Effector memory CD8-positive, alpha-beta T cell (primary cell): Measurements from ENCODE around the gene PRUNE1.

Experiments
- ATAC-seq: fragments of 150-1000 bp; cut with Tn5 transposase; replicated peaks from 2 replicates; pipeline ENCODE4 v1.10.0; 2021; ENCODE audit warnings: mild to moderate bottlenecking, moderate library complexity
- DNase-seq, 3 experiments: peaks; one replicate each; pipeline ENCODE4 v3.0.0; 2021
- H3K27ac Mint-ChIP-seq, 2 donors: one replicate each; pipeline ENCODE4 v1.8.0; 2022; ENCODE audit warnings: mild to moderate bottlenecking in 2 of 2, mixed read lengths in 2 of 2, moderate library complexity in 2 of 2
- H3K27me3 Mint-ChIP-seq, 2 donors: one replicate each; pipeline ENCODE4 v1.8.0; 2022; ENCODE audit warnings: mixed read lengths in 2 of 2
- H3K36me3 Mint-ChIP-seq: one replicate; pipeline ENCODE4 v1.8.0; 2022; ENCODE audit warnings: mild to moderate bottlenecking, moderate library complexity, mixed read lengths; ENCODE audit not compliant: insufficient read depth
- H3K4me1 Mint-ChIP-seq, 2 donors: one replicate each; pipeline ENCODE4 v1.8.0; 2022; ENCODE audit warnings: low read depth in 2 of 2, mixed read lengths in 2 of 2
- H3K4me3 Mint-ChIP-seq, 2 donors: one replicate each; pipeline ENCODE4 v1.8.0; 2022; ENCODE audit warnings: mild to moderate bottlenecking in 2 of 2, mixed read lengths in 2 of 2, moderate library complexity in 2 of 2
- H3K9me3 Mint-ChIP-seq, 2 donors: one replicate each; pipeline ENCODE4 v1.8.0; 2022; ENCODE audit warnings: mixed read lengths in 2 of 2

PRUNE1 gene

DNA sequence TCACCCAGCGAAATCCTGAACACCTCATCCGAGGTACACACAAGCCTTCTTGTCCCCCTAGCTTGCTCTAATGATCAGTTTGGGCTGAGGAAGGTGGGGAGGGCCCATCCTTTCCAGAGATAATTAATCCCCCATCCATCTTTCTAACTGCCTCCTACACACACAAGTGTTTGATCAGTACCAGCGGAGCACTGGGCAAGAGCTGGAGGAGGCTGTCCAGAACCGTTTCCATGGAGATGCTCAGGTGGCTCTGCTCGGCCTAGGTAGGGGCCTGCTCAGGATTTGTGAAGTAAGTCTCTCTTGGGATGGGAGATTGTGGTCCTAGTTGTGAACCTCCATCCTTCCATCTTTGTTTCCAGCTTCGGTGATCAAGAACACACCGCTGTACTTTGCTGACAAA lies 20.3 kb upstream of the PRUNE1 start:
- Mint-ChIP-seq H3K36me3 (no peaks in the 10 kb centered on the region), H3K4me1 (no peaks in the 10 kb centered on the region), H3K4me3 (no peak overlapping the region), H3K27me3 (no peaks in the 10 kb centered on the region), H3K9me3 (no peaks in the 10 kb centered on the region), H3K27ac (no peak overlapping the region)
- DNase-seq (no peak), ATAC-seq (no peak)

DNA sequence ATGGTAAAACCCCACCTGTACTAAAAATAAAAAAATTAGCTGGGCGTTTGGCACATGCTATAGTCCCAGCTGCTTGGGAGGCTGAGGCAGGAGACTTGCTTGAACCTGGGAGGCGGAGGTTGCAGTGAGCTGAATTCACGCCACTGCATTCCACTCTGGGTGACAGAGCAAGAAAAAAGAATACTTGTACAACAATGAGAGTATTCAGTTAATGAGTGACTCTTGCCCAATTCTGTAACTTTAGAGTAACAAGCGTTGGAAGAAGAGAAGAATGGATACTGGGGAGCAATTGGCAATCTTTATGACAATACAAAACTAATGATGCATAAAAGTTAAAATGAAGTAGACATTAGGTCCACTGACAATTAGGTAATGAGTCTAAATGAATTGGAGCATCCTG lies 15.6 kb upstream of the PRUNE1 start:
- ATAC-seq, result no peak
- H3K27me3 Mint-ChIP-seq, result peaks cover 0 to 8% of the 10 kb centered on the region in 2 donors
- peaks cover 4 to 5% of the 10 kb centered on the region in 2 donors for H3K4me1 Mint-ChIP-seq
- H3K4me3 Mint-ChIP-seq, result no peak overlapping the region
- H3K36me3 Mint-ChIP-seq, result no peaks in the 10 kb centered on the region
- no peak for DNase-seq
- H3K27ac Mint-ChIP-seq, result no peak overlapping the region
- H3K9me3 Mint-ChIP-seq, result no peaks in the 10 kb centered on the region

DNA sequence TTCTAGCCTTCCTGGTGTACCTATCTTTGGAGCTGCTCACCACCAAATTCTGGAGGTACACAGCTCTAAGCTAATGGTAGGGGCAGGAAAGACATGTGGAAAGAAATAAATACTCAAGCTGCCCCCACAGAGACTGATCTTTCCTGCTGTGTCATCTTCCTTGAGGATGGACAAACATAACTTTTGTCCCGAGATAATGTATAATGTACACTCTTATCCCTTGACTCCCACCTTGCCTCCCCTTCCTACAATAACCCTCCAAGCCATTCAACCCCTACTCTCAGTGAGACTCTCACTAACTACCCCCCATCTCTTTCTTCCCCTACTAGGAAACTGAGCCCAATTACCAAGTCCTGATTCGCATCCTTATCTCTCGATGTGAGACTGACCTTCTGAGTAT lies 14.0 kb upstream of the PRUNE1 start:
- Mint-ChIP-seq H3K4me1 (peaks cover 4 to 5% of the 10 kb centered on the region in 2 donors), H3K36me3 (no peaks in the 10 kb centered on the region), H3K27ac (no peak overlapping the region), H3K4me3 (no peak overlapping the region), H3K27me3 (peaks cover 0 to 8% of the 10 kb centered on the region in 2 donors), H3K9me3 (no peaks in the 10 kb centered on the region)
- DNase-seq (no peak), ATAC-seq (no peak)

DNA sequence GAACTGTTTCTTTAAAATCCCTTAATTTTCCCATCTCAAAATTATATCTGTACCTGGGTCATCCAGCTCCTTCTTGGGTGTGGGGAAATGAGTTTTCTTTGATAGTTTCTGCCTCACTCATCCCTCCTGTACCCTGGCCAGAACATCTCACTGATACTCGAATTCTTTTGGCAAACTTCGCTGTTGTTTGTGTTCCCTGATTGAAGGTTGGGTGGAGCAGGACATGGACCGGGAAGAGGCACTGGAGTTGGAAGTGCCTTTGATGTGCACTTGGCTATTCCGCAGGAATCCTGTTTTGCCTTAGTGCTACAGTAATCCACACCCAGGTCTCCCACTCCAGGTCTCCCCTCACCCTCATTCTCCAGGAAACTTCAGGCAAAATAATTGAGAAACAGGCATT lies 12.8 kb upstream of the PRUNE1 start:
- peak overlapping the region; percentile 68 to 80 for H3K27ac Mint-ChIP-seq
- ATAC-seq, result no peak
- DNase-seq, result no peak
- peak overlapping the region; percentile 37 to 61 for H3K4me3 Mint-ChIP-seq
- H3K4me1 Mint-ChIP-seq, result peaks cover 4 to 5% of the 10 kb centered on the region in 2 donors
- H3K36me3 Mint-ChIP-seq, result no peaks in the 10 kb centered on the region
- peaks cover 0 to 8% of the 10 kb centered on the region in 2 donors for H3K27me3 Mint-ChIP-seq
- no peaks in the 10 kb centered on the region for H3K9me3 Mint-ChIP-seq

DNA sequence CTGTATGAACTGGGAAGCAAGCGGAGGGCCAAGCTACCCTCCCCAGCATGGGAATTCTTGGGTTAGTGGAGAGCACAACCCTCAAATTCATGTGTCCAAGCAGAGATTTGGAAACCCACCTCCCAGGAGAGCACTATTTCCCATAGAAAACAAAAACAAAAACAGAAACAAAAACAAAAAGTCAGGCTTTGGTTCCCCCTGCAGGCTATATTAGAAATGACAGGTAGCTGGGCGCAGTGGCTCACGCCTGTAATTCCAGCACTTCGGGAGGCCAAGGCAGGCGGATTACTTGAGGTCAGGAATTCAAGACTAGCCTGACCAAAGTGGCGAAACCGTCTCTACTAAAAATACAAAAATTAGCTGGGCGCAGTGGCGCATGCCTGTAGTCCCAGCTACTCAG lies 12.4 kb upstream of the PRUNE1 start:
- Mint-ChIP-seq H3K27me3 (peaks cover 0 to 8% of the 10 kb centered on the region in 2 donors), H3K36me3 (no peaks in the 10 kb centered on the region), H3K4me3 (peak overlapping the region; percentile 37 to 61), H3K27ac (peak overlapping the region; percentile 68 to 80), H3K4me1 (peaks cover 4 to 5% of the 10 kb centered on the region in 2 donors), H3K9me3 (no peaks in the 10 kb centered on the region)
- peak; percentile 54 for ATAC-seq
- DNase-seq, result peak; percentile 28 to 52 (median 46)

DNA sequence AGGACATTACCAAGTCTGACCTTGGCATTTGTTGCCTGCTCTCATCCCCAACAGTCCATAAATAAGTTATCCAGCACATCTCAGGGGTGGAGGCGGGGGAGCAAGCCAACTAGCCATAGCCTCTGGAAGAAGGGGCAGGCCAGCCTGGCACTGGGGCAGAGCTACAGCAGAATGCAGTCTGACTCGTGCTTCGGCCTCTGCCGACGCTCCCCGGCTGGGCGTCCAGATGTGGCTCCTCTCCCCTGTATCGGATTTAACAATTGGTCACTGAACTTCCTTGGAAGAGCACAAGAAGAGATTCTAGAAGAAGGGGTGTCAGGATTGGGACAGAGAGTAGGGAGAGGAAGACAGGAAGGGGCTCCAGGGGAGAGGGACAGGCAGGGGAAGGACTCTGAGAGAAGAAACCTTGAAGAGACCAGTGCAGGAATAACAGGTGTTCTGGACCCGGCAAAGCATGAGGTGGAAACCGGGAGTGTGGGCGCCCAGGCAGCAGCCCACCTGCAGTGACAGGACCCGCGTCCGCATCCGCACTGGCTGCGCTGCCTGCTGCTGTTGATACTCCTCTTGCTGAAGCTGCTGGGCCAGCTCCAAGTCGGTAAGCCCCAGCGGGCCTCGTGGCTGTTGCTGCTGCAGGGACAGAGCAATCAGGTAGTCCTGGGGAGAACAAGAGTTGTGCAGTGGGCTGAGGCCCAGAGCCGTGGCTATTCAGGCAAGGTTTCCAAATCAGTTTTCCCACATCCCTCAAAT lies 10.9 kb upstream of the PRUNE1 start:
- H3K4me1 Mint-ChIP-seq, result peaks cover 4 to 5% of the 10 kb centered on the region in 2 donors
- no peaks in the 10 kb centered on the region for H3K36me3 Mint-ChIP-seq
- ATAC-seq, result no peak
- no peak for DNase-seq
- H3K27me3 Mint-ChIP-seq, result peaks cover 0 to 8% of the 10 kb centered on the region in 2 donors
- no peak overlapping the region for H3K27ac Mint-ChIP-seq
- H3K4me3 Mint-ChIP-seq, result no peak overlapping the region
- H3K9me3 Mint-ChIP-seq, result no peaks in the 10 kb centered on the region

DNA sequence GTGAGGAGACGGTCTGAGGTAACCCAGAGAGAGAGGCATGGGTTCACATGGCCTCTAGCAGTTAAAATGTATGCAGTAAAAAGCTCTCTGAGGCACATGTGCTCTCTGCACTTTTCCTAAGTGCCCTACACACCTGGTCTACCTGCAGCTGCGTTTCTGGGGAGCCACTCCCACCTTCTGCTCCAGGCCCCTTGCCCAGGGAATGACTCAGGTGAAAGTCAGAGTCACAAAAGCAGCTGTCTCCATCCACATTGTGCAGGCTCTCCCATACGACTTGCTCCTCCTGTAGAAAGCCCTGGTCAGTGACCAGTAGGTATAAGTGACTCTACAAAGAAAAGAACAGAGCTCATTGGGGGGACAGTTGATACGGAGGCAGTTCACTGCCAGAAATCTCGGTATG lies 10.3 kb upstream of the PRUNE1 start:
- Mint-ChIP-seq H3K4me3 (no peak overlapping the region), H3K27me3 (peaks cover 0 to 8% of the 10 kb centered on the region in 2 donors), H3K9me3 (no peaks in the 10 kb centered on the region), H3K36me3 (no peaks in the 10 kb centered on the region), H3K4me1 (peaks cover 9 to 10% of the 10 kb centered on the region in 2 donors), H3K27ac (no peak overlapping the region)
- DNase-seq (no peak), ATAC-seq (no peak)

DNA sequence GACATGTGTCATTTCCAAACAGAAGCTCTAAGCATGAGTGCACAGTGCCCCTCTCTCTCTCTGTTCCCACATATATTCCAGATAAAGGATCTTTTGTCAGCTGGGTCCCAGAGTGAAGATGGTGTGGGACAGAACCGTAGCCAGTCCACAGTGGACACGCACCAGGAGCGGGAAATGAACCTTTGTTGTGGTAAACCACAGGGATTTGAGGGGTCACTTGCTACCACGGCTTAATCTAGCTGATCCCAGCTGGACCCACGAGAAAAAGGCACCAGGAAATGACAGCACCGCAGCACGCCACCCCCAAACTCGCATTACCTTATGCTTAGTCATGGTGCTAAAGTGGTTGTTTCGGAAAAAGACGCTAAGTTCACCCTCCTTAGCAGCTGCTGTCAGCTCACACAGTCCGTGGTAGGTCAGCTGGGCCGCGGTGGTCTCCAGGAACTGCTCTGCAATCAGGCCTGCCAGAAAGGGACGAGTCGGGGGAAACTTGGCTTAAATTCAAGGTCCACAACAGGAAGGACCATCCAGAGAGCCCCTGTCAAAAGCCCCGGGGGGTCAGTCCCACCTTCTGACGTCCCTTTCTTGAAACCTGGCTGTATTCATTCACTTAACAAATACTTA lies 9.1 kb upstream of the PRUNE1 start:
- ATAC-seq (no peak), DNase-seq (no peak)
- Mint-ChIP-seq H3K27me3 (peaks cover 0 to 8% of the 10 kb centered on the region in 2 donors), H3K4me1 (peaks cover 11 to 13% of the 10 kb centered on the region in 2 donors), H3K36me3 (no peaks in the 10 kb centered on the region), H3K9me3 (no peaks in the 10 kb centered on the region), H3K4me3 (no peak overlapping the region), H3K27ac (no peak overlapping the region)

DNA sequence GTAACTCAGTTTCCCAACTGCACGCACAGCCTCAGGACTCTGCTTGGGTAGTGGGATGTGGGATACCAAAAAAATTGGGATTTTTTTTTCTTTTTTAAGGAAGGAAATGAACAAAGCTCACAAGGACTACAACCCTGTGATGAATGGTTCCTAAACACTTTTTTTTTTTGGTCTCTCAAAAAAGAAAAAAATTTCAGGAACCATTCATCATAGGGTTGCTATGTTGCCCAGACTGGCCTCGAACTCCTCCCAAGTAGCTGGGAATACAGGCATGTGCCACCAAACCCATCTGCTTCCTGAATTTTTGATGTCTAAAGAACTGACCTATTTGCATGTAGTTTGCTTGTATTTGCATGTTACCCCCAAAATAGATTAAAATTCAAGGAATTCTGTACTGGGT lies 8.3 kb upstream of the PRUNE1 start:
- Mint-ChIP-seq H3K4me3 (no peak overlapping the region), H3K9me3 (no peaks in the 10 kb centered on the region), H3K27me3 (peaks cover 0 to 8% of the 10 kb centered on the region in 2 donors), H3K36me3 (no peaks in the 10 kb centered on the region), H3K4me1 (peaks cover 11 to 13% of the 10 kb centered on the region in 2 donors), H3K27ac (no peak overlapping the region)
- DNase-seq (no peak), ATAC-seq (no peak)

DNA sequence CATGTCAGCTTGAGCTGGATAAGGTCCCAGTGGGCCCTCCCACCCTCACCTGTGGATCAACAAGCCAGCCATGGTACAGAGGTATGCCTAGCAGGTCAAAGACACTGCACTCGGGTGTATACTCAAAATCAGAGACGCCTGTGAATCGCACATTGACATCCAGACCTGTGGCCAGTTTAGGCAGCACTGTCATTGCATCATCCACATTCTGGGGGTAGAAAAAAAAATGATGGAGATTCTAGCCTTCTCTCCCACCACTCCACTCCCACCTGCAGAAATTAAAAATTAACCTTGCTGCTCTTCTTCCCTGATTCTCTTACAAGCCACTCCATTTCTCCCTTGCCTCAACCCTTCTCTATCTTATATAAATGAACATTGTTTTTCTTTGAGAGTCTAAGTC lies 7.8 kb upstream of the PRUNE1 start:
- Mint-ChIP-seq H3K4me3 (no peak overlapping the region), H3K27me3 (peaks cover 0 to 8% of the 10 kb centered on the region in 2 donors), H3K27ac (no peak overlapping the region), H3K4me1 (peaks cover 12 to 13% of the 10 kb centered on the region in 2 donors), H3K36me3 (peaks cover 4% of the 10 kb centered on the region), H3K9me3 (no peaks in the 10 kb centered on the region)
- ATAC-seq, result no peak
- DNase-seq, result no peak

DNA sequence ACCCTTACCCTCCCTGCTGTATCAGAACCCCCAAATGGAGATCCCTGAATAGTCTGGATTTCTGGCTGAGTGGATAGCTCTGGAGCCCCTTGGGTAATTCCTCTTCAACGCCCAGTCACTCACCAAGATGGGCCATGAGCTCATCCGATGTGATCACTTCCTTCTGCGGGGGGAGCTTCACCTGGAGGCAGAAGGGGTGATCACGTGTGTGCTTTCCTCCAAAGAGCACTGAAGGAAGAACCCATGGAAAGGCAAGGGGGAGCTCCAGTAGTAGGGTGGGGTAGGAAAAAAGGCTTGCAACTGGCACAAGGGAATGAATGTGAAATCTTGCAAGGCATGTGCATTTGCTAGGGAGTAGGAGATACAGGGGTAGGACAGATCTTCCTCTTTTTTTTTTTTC lies 6.6 kb upstream of the PRUNE1 start:
- ATAC-seq (no peak), DNase-seq (no peak)
- no peaks in the 10 kb centered on the region for H3K9me3 Mint-ChIP-seq
- no peak overlapping the region for H3K27ac Mint-ChIP-seq
- H3K27me3 Mint-ChIP-seq, result peaks cover 0 to 8% of the 10 kb centered on the region in 2 donors
- peaks cover 8% of the 10 kb centered on the region for H3K36me3 Mint-ChIP-seq
- no peak overlapping the region for H3K4me3 Mint-ChIP-seq
- peaks cover 15 to 17% of the 10 kb centered on the region in 2 donors for H3K4me1 Mint-ChIP-seq

DNA sequence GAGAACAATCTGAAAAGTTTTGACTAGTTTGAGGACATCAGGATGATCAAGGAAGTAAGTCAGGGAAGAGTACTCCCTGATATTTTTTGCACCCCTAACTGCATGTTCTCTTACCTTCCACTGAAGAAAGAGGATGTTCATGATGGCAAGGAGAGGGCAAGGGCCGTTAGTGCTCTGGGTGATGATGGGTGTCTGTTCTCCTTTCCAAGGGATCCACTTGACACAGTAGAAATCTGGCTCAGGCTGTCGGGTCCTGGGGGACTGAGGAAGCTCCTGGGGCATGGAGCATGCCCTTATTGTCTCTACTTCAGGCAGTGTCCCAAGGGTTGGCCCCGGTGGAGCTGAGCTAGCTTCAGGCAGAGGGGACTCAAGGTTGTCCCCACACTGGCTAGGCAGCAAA lies 6.2 kb upstream of the PRUNE1 start:
- Mint-ChIP-seq H3K9me3 (no peaks in the 10 kb centered on the region), H3K4me1 (peaks cover 20% of the 10 kb centered on the region in 2 donors), H3K4me3 (no peak overlapping the region), H3K27ac (no peak overlapping the region), H3K27me3 (peaks cover 0 to 5% of the 10 kb centered on the region in 2 donors), H3K36me3 (peaks cover 8% of the 10 kb centered on the region)
- ATAC-seq (no peak), DNase-seq (no peak)

DNA sequence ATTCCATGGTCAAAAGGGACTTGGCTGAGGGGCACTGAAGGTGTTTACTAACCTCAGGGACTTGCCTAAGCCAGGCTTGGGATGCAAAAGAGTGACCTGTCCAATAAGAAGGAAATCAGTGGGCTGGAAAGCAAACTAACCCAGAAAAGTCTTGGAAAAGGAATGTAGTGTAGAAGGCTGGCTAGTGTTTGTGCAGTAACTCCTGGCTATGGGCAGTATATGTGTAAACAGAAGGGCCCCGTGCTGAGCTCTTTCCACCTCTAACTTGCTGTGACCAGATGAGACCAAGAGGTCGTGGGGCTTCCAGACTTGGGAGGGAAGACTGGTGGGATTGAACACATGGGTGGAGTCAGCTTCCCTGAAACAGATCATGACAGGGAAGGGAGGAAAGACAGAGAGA lies 5.6 kb upstream of the PRUNE1 start:
- no peaks in the 10 kb centered on the region for H3K27me3 Mint-ChIP-seq
- no peak for ATAC-seq
- peak overlapping the region in 1 of 2 donors; percentile 55 for H3K27ac Mint-ChIP-seq
- H3K9me3 Mint-ChIP-seq, result no peaks in the 10 kb centered on the region
- peaks cover 25 to 26% of the 10 kb centered on the region in 2 donors for H3K4me1 Mint-ChIP-seq
- H3K4me3 Mint-ChIP-seq, result peak overlapping the region; percentile 9 to 35
- peaks cover 11% of the 10 kb centered on the region for H3K36me3 Mint-ChIP-seq
- no peak for DNase-seq

DNA sequence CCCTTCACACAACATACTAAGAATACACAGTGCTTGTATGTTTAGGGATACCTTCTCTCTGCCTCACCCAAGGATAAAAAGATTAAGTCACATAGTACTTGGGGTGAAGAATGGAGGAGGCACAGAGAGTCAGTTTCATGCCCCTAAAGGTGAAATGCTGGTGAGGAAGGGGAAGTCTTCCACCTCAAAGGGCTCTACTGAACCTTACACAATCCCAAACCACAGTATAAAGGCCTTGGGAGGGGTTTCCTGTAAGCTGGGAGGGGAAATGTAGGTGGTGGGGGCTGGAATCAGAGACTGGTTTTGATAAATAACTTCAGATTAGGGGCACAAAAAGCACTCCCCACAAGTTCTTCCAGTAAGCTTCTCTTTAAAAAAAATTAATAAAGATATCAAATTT lies 5.1 kb upstream of the PRUNE1 start:
- no peak for ATAC-seq
- no peak for DNase-seq
- Mint-ChIP-seq H3K27me3 (no peaks in the 10 kb centered on the region), H3K4me3 (no peak overlapping the region), H3K9me3 (no peaks in the 10 kb centered on the region), H3K27ac (peak overlapping the region in 1 of 2 donors; percentile 55), H3K4me1 (peaks cover 29 to 30% of the 10 kb centered on the region in 2 donors), H3K36me3 (peaks cover 15% of the 10 kb centered on the region)
